ENCODE measurements around the gene ZFR. TPM values are rescaled to one million over a fixed set of nuclear protein-coding genes. Genes with fewer than 3 reads are reported as not detected.

The ZFR gene
- total and polyA plus RNA-seq, 2 donors, result 54.7 to 62.2 TPM

DNA sequence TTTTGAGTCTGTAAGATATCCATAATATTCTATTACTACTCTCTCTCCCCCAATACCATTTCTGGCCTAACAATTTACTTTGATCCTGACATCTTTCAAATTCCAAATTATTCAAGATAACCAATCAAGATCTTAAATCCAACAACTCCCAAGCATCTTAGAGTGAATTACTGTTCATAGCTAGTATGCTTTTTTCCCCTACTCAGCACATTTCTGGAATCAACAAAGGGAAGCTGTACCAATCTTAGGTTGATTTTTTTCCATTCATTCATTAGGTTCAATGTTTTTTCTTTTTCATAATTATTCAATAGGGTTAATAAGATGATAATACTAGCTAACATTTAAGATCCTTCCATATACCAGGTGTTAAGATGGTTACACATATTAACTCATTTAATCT is 81.5 kb downstream of the ZFR start:
- Histone ChIP-seq H3K4me3 (ENCODE audit: low read length in 2 of 2) (no peak overlapping the region), H3K36me3 (ENCODE audit: control insufficient read depth in 2 of 2, insufficient read depth in 2 of 2, low read length in 1 of 2) (peaks cover 24 to 40% of the 10 kb centered on the region in 2 donors), H3K4me1 (ENCODE audit: control insufficient read depth in 2 of 2, insufficient read depth in 2 of 2, low read length in 2 of 2) (no peaks in the 10 kb centered on the region), H3K27ac (ENCODE audit: low read depth in 1 of 2, low read length in 1 of 2) (no peak overlapping the region), H3K9me3 (ENCODE audit: control insufficient read depth in 2 of 2, insufficient read depth in 1 of 2, low read length in 1 of 2) (no peaks in the 10 kb centered on the region), H3K27me3 (ENCODE audit: control insufficient read depth in 2 of 2, insufficient read depth in 1 of 2, low read length in 1 of 2) (no peaks in the 10 kb centered on the region)
- no peak for DNase-seq (ENCODE audit: low read depth in 6 of 9, low spot score in 9 of 9)

DNA sequence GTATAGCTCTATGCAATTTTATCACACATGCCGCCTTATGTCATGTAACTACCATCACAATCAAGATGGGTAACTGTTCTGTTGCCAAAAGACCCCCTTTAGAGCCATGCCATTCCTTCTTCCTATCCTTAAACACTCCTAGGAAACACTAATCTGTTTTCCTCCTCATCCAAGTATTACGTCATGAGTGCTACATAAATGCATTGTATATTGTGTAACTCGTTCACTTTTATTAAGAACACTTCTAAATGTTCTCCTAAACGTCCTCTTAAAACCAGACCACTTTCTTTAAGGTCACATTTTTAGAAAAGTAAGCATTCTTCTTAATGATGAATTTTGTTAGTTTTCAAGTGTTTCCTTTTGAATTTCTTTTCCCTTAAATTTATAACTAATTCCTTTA is 82.0 kb downstream of the ZFR start:
- 99% methylated on average over 4 of the region's 4 CpGs for WGBS
- no peak for DNase-seq (ENCODE audit: low read depth in 6 of 9, low spot score in 9 of 9)
- Histone ChIP-seq H3K4me1 (ENCODE audit: control insufficient read depth in 2 of 2, insufficient read depth in 2 of 2, low read length in 2 of 2) (no peaks in the 10 kb centered on the region), H3K27me3 (ENCODE audit: control insufficient read depth in 2 of 2, insufficient read depth in 1 of 2, low read length in 1 of 2) (no peaks in the 10 kb centered on the region), H3K9me3 (ENCODE audit: control insufficient read depth in 2 of 2, insufficient read depth in 1 of 2, low read length in 1 of 2) (no peaks in the 10 kb centered on the region), H3K27ac (ENCODE audit: low read depth in 1 of 2, low read length in 1 of 2) (no peak overlapping the region), H3K36me3 (ENCODE audit: control insufficient read depth in 2 of 2, insufficient read depth in 2 of 2, low read length in 1 of 2) (peaks cover 24 to 42% of the 10 kb centered on the region in 2 donors), H3K4me3 (ENCODE audit: low read length in 2 of 2) (no peak overlapping the region)

DNA sequence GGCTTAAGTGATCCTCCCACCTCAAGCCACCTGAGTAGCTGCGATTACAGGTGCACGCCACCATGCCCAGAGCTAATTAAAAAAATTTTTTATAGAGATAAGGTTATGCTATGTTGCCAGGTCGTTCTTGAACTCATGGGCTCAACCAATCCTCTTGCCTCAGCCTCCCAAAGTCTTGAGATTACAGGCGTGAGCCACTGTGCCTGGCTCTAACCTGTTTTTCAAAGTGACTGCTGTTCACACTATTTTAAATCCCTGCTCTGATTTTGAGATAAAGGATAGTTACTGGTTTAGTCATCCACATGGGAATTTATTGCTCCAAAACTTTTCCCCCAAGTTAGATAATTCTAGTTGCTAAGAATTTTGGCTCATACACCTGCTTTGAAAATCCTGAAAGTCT is 83.6 kb downstream of the ZFR start:
- Histone ChIP-seq H3K27ac (ENCODE audit: low read depth in 1 of 2, low read length in 1 of 2) (no peak overlapping the region), H3K27me3 (ENCODE audit: control insufficient read depth in 2 of 2, insufficient read depth in 1 of 2, low read length in 1 of 2) (no peaks in the 10 kb centered on the region), H3K4me3 (ENCODE audit: low read length in 2 of 2) (no peak overlapping the region), H3K4me1 (ENCODE audit: control insufficient read depth in 2 of 2, insufficient read depth in 2 of 2, low read length in 2 of 2) (no peaks in the 10 kb centered on the region), H3K9me3 (ENCODE audit: control insufficient read depth in 2 of 2, insufficient read depth in 1 of 2, low read length in 1 of 2) (no peaks in the 10 kb centered on the region), H3K36me3 (ENCODE audit: control insufficient read depth in 2 of 2, insufficient read depth in 2 of 2, low read length in 1 of 2) (peaks cover 24 to 55% of the 10 kb centered on the region in 2 donors)
- no peak for DNase-seq (ENCODE audit: low read depth in 6 of 9, low spot score in 9 of 9)
- WGBS, result 99% methylated on average over 4 of the region's 4 CpGs

DNA sequence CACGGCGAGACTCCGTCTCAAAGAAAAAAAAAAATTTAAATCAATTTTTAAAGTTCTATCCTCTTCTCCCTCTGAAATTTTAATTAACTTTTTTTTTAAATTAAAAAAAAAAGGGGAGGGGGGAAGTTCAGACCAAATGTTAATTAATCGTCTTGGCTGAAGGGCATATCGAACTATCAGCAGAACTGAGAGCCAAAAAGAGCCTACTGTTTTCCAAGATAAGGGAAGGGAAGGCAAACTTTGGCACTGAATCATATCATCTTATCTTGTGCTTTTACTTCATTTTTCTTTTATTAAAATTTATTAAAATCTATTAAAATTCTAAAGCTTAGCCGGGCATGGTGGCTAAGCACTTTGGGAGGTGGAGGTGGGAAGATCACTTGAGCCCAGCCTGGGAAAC is 85.9 kb downstream of the ZFR start:
- H3K36me3 ChIP-seq (ENCODE audit: control insufficient read depth in 2 of 2, insufficient read depth in 2 of 2, low read length in 1 of 2), result peaks cover 20 to 54% of the 10 kb centered on the region in 2 donors
- no peak overlapping the region for H3K4me3 ChIP-seq (ENCODE audit: low read length in 2 of 2)
- no peaks in the 10 kb centered on the region for H3K27me3 ChIP-seq (ENCODE audit: control insufficient read depth in 2 of 2, insufficient read depth in 1 of 2, low read length in 1 of 2)
- no peak overlapping the region for H3K27ac ChIP-seq (ENCODE audit: low read depth in 1 of 2, low read length in 1 of 2)
- H3K4me1 ChIP-seq (ENCODE audit: control insufficient read depth in 2 of 2, insufficient read depth in 2 of 2, low read length in 2 of 2), result no peaks in the 10 kb centered on the region
- WGBS, result 91% methylated on average over 6 of the region's 6 CpGs
- no peaks in the 10 kb centered on the region for H3K9me3 ChIP-seq (ENCODE audit: control insufficient read depth in 2 of 2, insufficient read depth in 1 of 2, low read length in 1 of 2)
- no peak for DNase-seq (ENCODE audit: low read depth in 6 of 9, low spot score in 9 of 9)

DNA sequence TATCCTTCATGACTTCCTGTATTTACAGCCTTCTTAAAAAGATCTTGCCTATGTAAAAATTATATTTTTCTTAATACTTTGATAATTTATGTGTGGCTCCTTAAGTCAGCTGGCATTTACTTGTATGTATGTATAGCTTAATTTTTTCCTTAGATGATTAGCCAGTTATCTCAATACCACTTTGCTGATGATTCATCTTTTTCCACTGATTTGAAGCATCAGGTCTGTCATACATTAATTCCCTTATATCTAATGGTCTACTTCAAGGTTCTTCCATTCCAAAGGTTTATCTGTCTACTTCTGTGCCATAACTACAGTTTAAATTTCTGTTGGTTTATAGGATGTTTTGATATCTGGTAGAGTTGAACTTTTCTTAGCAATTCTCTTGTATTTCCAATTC is 86.9 kb downstream of the ZFR start:
- H3K4me3 ChIP-seq (ENCODE audit: low read length in 2 of 2), result no peak overlapping the region
- H3K9me3 ChIP-seq (ENCODE audit: control insufficient read depth in 2 of 2, insufficient read depth in 1 of 2, low read length in 1 of 2), result no peaks in the 10 kb centered on the region
- peaks cover 20 to 50% of the 10 kb centered on the region in 2 donors for H3K36me3 ChIP-seq (ENCODE audit: control insufficient read depth in 2 of 2, insufficient read depth in 2 of 2, low read length in 1 of 2)
- no peak for DNase-seq (ENCODE audit: low read depth in 6 of 9, low spot score in 9 of 9)
- no peak overlapping the region for H3K27ac ChIP-seq (ENCODE audit: low read depth in 1 of 2, low read length in 1 of 2)
- H3K4me1 ChIP-seq (ENCODE audit: control insufficient read depth in 2 of 2, insufficient read depth in 2 of 2, low read length in 2 of 2), result no peaks in the 10 kb centered on the region
- H3K27me3 ChIP-seq (ENCODE audit: control insufficient read depth in 2 of 2, insufficient read depth in 1 of 2, low read length in 1 of 2), result no peaks in the 10 kb centered on the region

DNA sequence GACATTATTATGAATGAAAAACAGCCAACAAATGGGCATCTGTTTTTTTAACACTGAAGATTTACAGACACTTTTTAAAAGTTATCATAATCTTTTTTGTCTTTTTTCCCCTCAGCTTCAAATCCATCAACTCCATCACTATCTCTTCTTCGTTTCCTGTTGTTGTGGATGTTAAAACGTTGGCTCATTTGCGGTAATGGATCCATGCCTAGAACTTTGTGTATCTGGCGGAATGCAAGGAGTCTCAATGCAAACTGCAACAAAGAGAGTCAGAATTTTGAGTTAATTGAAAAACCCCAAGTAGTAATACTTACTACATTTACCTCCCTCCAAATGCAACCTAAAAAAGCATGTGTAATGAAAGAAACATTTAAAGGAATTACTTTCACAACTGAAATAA is 88.9 kb downstream of the ZFR start:
- Histone ChIP-seq H3K36me3 (ENCODE audit: control insufficient read depth in 2 of 2, insufficient read depth in 2 of 2, low read length in 1 of 2) (peaks cover 15 to 41% of the 10 kb centered on the region in 2 donors), H3K4me1 (ENCODE audit: control insufficient read depth in 2 of 2, insufficient read depth in 2 of 2, low read length in 2 of 2) (no peaks in the 10 kb centered on the region), H3K27me3 (ENCODE audit: control insufficient read depth in 2 of 2, insufficient read depth in 1 of 2, low read length in 1 of 2) (no peaks in the 10 kb centered on the region), H3K4me3 (ENCODE audit: low read length in 2 of 2) (no peak overlapping the region), H3K27ac (ENCODE audit: low read depth in 1 of 2, low read length in 1 of 2) (no peak overlapping the region), H3K9me3 (ENCODE audit: control insufficient read depth in 2 of 2, insufficient read depth in 1 of 2, low read length in 1 of 2) (no peaks in the 10 kb centered on the region)
- 90% methylated on average over 4 of the region's 4 CpGs for WGBS
- DNase-seq (ENCODE audit: low read depth in 6 of 9, low spot score in 9 of 9), result no peak

DNA sequence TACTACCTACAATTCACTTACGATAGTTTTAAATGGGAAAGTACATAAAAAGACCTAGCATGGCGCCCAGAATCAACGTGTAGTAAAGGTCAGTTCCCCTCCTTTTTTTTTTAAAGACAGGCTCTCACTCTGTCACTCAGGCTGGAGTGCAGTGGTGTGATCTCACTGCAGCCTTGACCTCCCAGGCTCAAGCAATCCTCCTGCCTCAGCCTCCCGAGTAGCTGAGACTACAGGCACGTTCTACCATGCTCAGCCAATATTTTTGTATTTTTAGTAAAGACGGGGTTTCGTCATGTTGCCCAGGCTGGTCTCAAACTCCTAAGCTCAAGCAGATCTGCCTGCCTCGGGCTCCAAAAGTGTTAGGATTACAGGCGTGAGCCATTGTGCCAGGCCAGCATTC is 91.1 kb downstream of the ZFR start:
- Histone ChIP-seq H3K4me3 (ENCODE audit: low read length in 2 of 2) (no peak overlapping the region), H3K4me1 (ENCODE audit: control insufficient read depth in 2 of 2, insufficient read depth in 2 of 2, low read length in 2 of 2) (no peaks in the 10 kb centered on the region), H3K36me3 (ENCODE audit: control insufficient read depth in 2 of 2, insufficient read depth in 2 of 2, low read length in 1 of 2) (peaks cover 3 to 23% of the 10 kb centered on the region in 2 donors), H3K27me3 (ENCODE audit: control insufficient read depth in 2 of 2, insufficient read depth in 1 of 2, low read length in 1 of 2) (no peaks in the 10 kb centered on the region), H3K9me3 (ENCODE audit: control insufficient read depth in 2 of 2, insufficient read depth in 1 of 2, low read length in 1 of 2) (no peaks in the 10 kb centered on the region), H3K27ac (ENCODE audit: low read depth in 1 of 2, low read length in 1 of 2) (no peak overlapping the region)
- no peak for DNase-seq (ENCODE audit: low read depth in 6 of 9, low spot score in 9 of 9)
- 97% methylated on average over 9 of the region's 9 CpGs for WGBS

DNA sequence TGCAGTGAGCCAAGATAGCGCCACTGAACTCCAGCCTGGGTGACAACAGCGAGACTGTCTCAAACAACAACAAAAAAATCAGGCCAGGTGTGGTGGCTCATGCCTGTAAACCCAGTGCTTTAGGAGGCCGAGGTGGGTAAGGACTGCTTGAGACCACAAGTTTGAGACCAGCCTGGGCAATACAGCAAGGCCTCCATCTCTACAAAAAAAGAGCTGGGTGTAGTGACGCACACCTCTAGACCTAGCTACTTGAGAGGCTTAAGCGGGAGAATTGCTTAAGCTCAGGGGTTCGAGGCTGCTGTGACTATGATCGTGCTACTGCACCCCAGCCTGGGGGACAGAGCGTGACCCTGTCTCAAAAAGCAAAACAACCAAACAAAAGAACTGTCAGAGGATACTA is 91.9 kb downstream of the ZFR start:
- H3K27ac ChIP-seq (ENCODE audit: low read depth in 1 of 2, low read length in 1 of 2), result no peak overlapping the region
- H3K36me3 ChIP-seq (ENCODE audit: control insufficient read depth in 2 of 2, insufficient read depth in 2 of 2, low read length in 1 of 2), result peaks cover 0 to 18% of the 10 kb centered on the region in 2 donors
- WGBS, result 91% methylated on average over 8 of the region's 8 CpGs
- no peaks in the 10 kb centered on the region for H3K4me1 ChIP-seq (ENCODE audit: control insufficient read depth in 2 of 2, insufficient read depth in 2 of 2, low read length in 2 of 2)
- H3K4me3 ChIP-seq (ENCODE audit: low read length in 2 of 2), result no peak overlapping the region
- no peaks in the 10 kb centered on the region for H3K27me3 ChIP-seq (ENCODE audit: control insufficient read depth in 2 of 2, insufficient read depth in 1 of 2, low read length in 1 of 2)
- DNase-seq (ENCODE audit: low read depth in 6 of 9, low spot score in 9 of 9), result no peak
- no peaks in the 10 kb centered on the region for H3K9me3 ChIP-seq (ENCODE audit: control insufficient read depth in 2 of 2, insufficient read depth in 1 of 2, low read length in 1 of 2)

DNA sequence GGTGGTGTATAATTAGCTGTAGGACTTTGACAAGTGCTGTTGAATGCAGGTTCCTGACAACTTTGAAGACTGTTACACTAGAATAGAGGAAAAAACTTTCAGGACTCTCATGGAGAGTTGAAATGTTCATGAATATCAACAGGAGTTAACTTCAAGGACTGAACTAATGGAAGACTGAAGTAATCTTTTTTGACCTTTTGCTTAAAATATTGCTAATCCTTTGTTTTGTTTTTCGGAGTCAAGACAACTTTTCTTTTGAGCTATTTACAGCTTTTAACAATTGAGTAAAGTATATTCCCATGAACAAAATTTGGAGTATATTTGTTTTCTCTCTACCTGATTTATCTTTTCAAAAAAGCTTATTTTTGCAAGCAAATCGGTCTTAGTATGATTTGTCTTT is 97.7 kb downstream of the ZFR start:
- Histone ChIP-seq H3K27me3 (ENCODE audit: control insufficient read depth in 2 of 2, insufficient read depth in 1 of 2, low read length in 1 of 2) (no peaks in the 10 kb centered on the region), H3K9me3 (ENCODE audit: control insufficient read depth in 2 of 2, insufficient read depth in 1 of 2, low read length in 1 of 2) (peaks cover 0 to under 1% of the 10 kb centered on the region in 2 donors), H3K4me1 (ENCODE audit: control insufficient read depth in 2 of 2, insufficient read depth in 2 of 2, low read length in 2 of 2) (no peaks in the 10 kb centered on the region), H3K4me3 (ENCODE audit: low read length in 2 of 2) (no peak overlapping the region), H3K27ac (ENCODE audit: low read depth in 1 of 2, low read length in 1 of 2) (no peak overlapping the region), H3K36me3 (ENCODE audit: control insufficient read depth in 2 of 2, insufficient read depth in 2 of 2, low read length in 1 of 2) (no peaks in the 10 kb centered on the region)
- WGBS, result 99% methylated on average over 2 of the region's 2 CpGs
- no peak for DNase-seq (ENCODE audit: low read depth in 6 of 9, low spot score in 9 of 9)

DNA sequence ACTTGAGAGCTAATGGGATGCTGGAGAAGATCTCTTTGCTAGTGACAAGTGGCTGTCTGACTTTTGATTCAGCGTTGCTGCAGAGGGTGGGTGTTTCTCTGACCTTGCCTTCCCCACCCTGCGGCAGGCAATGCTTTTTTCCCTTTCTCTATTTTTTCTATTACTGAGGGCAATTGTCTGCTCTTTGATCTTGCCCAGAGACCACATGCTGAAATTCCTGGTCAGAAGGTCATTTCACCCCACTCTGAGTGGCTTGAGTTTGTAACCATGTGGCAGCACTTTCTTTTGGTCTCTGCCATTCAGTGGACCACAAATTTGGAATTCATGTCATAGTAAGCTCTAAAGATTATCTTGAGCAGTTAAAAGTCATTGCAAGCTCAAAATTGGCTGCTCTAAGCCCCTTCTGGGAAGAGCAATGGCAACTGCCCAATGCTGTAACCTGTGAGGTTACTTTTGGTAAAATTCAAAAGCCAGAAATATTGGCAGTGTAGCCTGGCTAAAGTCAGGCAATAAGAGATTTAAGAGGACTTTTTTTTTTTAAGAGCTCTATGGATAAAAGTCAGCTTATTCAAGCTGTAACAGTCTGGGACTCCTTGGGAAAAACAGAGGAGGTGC is 101.4 kb downstream of the ZFR start:
- Histone ChIP-seq H3K4me1 (ENCODE audit: control insufficient read depth in 2 of 2, insufficient read depth in 2 of 2, low read length in 2 of 2) (no peaks in the 10 kb centered on the region), H3K27ac (ENCODE audit: low read depth in 1 of 2, low read length in 1 of 2) (no peak overlapping the region), H3K9me3 (ENCODE audit: control insufficient read depth in 2 of 2, insufficient read depth in 1 of 2, low read length in 1 of 2) (peaks cover 0 to 11% of the 10 kb centered on the region in 2 donors), H3K36me3 (ENCODE audit: control insufficient read depth in 2 of 2, insufficient read depth in 2 of 2, low read length in 1 of 2) (no peaks in the 10 kb centered on the region), H3K4me3 (ENCODE audit: low read length in 2 of 2) (no peak overlapping the region), H3K27me3 (ENCODE audit: control insufficient read depth in 2 of 2, insufficient read depth in 1 of 2, low read length in 1 of 2) (no peaks in the 10 kb centered on the region)
- DNase-seq (ENCODE audit: low read depth in 6 of 9, low spot score in 9 of 9), result no peak
- 98% methylated on average over 2 of the region's 2 CpGs for WGBS

Data from thymus (tissue), 11 donors.